GM15510 (cell line): Measurements from ENCODE around the gene TOM1L2.

Experiments
- POLR2A ChIP-seq: IDR thresholded peaks from 3 replicates; pipeline ENCODE4 v1.6.1; 2011; ENCODE audit warnings: borderline replicate concordance; ENCODE audit not compliant: insufficient read length; ENCODE audit errors: extremely low read depth

TOM1L2 gene

GRCh38 chr17:17798573-17799255 is 173.5 kb downstream of the TOM1L2 start:
- TF ChIP-seq POLR2A, result no peak

- TF ChIP-seq POLR2A, result no peak
Observed at GRCh38 chr17:17798010-17798556, 174.1 kb downstream of the TOM1L2 start.

GRCh38 chr17:17797119-17797809 is 174.9 kb downstream of the TOM1L2 start:
- no peak for TF ChIP-seq POLR2A

- TF ChIP-seq POLR2A, result no peak
Observed at GRCh38 chr17:17796787-17797061, 175.5 kb downstream of the TOM1L2 start.

- TF ChIP-seq POLR2A, result no peak
Observed at GRCh38 chr17:17795946-17796786, 176.0 kb downstream of the TOM1L2 start.

- TF ChIP-seq POLR2A, result no peak
Observed at GRCh38 chr17:17795296-17795695, 176.9 kb downstream of the TOM1L2 start.

- TF ChIP-seq POLR2A, result no peak
Observed at GRCh38 chr17:17794382-17794781, 177.8 kb downstream of the TOM1L2 start.
